ENCODE data around the gene POLR2J2.
"Not testable (repeated sequence)": the region's sequence is repeated elsewhere in the genome, so short reads cannot be mapped to it uniquely, and the experiment has no call there.

DNA sequence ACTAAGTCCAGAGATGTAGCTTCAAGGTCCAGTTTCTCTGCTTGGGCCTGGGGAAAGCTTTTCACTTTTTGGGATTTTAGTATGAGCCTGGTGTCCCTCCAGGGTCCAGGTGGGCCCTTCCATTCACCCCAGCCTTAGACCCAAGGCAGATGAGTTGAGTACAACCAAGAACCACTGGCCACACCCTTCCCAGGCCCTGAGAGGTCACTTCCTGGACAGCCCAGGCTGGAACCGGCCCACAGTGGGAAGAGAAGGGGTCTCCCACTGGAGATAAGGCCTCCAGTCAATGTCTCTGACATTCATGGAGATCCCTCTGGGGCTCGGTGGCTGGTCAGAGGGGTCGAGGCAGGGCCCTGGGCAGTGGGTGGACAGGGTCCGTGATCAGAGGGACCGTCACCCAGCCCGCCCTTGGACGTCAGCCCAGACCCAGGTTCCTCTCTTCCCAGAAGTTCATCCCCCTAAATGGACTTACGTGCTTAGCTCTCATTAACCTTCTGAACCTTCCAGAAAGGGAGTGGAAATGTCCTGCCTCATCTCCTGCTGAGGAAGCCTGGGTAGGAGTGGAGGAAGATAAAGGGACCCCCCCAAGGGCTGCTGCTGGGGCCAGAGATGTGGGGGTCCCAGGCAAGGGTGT is 44.1 kb downstream of the POLR2J2 start:
- not testable (repeated sequence) for TF ChIP-seq SMARCA5 (IDR thresholded peaks at IDR 0.05); CREM (IDR thresholded peaks at IDR 0.05; ENCODE audit: low read depth); NRF1 (conservative IDR thresholded peaks at IDR 0.05; ENCODE audit: low read depth, low read length); CHD2 (IDR thresholded peaks at IDR 0.05; ENCODE audit: borderline replicate concordance, low read depth, low read length); HCFC1 (IDR thresholded peaks at IDR 0.05; ENCODE audit: low read length); EZH2 (IDR thresholded peaks at IDR 0.05; ENCODE audit: borderline replicate concordance, control insufficient read depth, low read depth, low read length); ESRRA (IDR thresholded peaks at IDR 0.05; ENCODE audit: low read length); RAD21 (IDR thresholded peaks at IDR 0.05; ENCODE audit: insufficient read depth, low read depth, low read length); TBL1XR1 (IDR thresholded peaks at IDR 0.05; ENCODE audit: low read depth, low read length); SMAD1 (IDR thresholded peaks at IDR 0.05; ENCODE audit: low read depth, partially characterized antibody)
- TF ChIP-seq, protein P1, sequence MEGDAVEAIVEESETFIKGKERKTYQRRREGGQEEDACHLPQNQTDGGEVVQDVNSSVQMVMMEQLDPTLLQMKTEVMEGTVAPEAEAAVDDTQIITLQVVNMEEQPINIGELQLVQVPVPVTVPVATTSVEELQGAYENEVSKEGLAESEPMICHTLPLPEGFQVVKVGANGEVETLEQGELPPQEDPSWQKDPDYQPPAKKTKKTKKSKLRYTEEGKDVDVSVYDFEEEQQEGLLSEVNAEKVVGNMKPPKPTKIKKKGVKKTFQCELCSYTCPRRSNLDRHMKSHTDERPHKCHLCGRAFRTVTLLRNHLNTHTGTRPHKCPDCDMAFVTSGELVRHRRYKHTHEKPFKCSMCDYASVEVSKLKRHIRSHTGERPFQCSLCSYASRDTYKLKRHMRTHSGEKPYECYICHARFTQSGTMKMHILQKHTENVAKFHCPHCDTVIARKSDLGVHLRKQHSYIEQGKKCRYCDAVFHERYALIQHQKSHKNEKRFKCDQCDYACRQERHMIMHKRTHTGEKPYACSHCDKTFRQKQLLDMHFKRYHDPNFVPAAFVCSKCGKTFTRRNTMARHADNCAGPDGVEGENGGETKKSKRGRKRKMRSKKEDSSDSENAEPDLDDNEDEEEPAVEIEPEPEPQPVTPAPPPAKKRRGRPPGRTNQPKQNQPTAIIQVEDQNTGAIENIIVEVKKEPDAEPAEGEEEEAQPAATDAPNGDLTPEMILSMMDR (IDR thresholded peaks at IDR 0.05 in 2 of 3, conservative IDR thresholded peaks at IDR 0.05 in 1 of 3; ENCODE audit: control insufficient read depth in 2 of 3, extremely low read depth in 1 of 3, insufficient read depth in 1 of 3, low read depth in 3 of 3, low read length in 3 of 3): not testable (repeated sequence)
- TF ChIP-seq, protein P2, sequence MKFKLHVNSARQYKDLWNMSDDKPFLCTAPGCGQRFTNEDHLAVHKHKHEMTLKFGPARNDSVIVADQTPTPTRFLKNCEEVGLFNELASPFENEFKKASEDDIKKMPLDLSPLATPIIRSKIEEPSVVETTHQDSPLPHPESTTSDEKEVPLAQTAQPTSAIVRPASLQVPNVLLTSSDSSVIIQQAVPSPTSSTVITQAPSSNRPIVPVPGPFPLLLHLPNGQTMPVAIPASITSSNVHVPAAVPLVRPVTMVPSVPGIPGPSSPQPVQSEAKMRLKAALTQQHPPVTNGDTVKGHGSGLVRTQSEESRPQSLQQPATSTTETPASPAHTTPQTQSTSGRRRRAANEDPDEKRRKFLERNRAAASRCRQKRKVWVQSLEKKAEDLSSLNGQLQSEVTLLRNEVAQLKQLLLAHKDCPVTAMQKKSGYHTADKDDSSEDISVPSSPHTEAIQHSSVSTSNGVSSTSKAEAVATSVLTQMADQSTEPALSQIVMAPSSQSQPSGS (IDR thresholded peaks at IDR 0.05; ENCODE audit: low read length): not testable (repeated sequence)
